Fibroblast of lung (primary cell): ENCODE measurements around the gene HUNK.

ENCODE experiments used
- EZH2 ChIP-seq: IDR thresholded peaks from 2 replicates; pipeline ENCODE4 v1.5.1; 2012; ENCODE audit warnings: low read length, control low read depth, mild to moderate bottlenecking; ENCODE audit errors: missing control alignments
- TF ChIP-seq, protein P1 (sequence below), 2 donors: IDR thresholded peaks in 1 of 2; conservative IDR thresholded peaks in 1 of 2; 1 replicate in 1 of 2; 2 replicates in 1 of 2; pipeline ENCODE4 v1.5.1; 2011 to 2012; ENCODE audit warnings: low read length in 2 of 2, control low read depth in 1 of 2, inconsistent platforms in 1 of 2, low read depth in 1 of 2, mild to moderate bottlenecking in 1 of 2

DNA sequence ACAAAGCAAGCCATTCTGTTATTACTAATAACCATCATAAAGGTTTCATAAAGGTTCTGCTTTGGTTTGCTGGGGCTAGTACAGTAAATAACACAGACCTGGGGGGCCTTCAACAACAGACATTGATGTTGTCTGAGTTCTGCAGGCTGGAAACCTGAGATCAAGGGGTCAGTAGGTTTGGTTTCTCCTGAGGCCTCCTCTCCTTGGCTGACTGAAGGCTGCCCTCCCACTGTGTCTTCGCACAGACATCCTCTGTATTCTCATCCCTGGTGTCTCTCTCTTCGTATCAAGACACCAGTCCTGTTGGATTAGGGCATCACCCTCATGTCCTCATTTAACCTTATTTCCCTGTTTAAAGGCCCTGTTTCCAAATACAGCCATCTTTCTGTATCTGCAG lies 37.3 kb downstream of the HUNK start:
- TF ChIP-seq, protein P1, sequence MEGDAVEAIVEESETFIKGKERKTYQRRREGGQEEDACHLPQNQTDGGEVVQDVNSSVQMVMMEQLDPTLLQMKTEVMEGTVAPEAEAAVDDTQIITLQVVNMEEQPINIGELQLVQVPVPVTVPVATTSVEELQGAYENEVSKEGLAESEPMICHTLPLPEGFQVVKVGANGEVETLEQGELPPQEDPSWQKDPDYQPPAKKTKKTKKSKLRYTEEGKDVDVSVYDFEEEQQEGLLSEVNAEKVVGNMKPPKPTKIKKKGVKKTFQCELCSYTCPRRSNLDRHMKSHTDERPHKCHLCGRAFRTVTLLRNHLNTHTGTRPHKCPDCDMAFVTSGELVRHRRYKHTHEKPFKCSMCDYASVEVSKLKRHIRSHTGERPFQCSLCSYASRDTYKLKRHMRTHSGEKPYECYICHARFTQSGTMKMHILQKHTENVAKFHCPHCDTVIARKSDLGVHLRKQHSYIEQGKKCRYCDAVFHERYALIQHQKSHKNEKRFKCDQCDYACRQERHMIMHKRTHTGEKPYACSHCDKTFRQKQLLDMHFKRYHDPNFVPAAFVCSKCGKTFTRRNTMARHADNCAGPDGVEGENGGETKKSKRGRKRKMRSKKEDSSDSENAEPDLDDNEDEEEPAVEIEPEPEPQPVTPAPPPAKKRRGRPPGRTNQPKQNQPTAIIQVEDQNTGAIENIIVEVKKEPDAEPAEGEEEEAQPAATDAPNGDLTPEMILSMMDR (conservative IDR thresholded peaks at IDR 0.05 in 1 of 2, IDR thresholded peaks at IDR 0.05 in 1 of 2; ENCODE audit: low read depth in 1 of 2, low read length in 2 of 2) = no peak
- no peak for TF ChIP-seq EZH2
